Lower leg skin (tissue), 4 donors: Measurements from ENCODE around the gene COL24A1. TPM values are rescaled to one million over a fixed set of nuclear protein-coding genes. Genes with fewer than 3 reads are reported as not detected.

ENCODE experiments used
- DNase-seq, 2 donors: peaks; one replicate each; pipeline ENCODE4 v3.0.0-alpha.2; 2019; ENCODE audit warnings: low spot score in 2 of 2
- H3K4me3 ChIP-seq: fragments of 200-600 bp; sonication (generic); 2 replicates; pipeline ENCODE4 v1.5.1; 2017; ENCODE audit warnings: mild to moderate bottlenecking, low read depth; ENCODE audit not compliant: poor library complexity, severe bottlenecking
- POLR2A ChIP-seq, 2 donors: fragments of 450-650 bp; IDR thresholded peaks; one replicate each; pipeline ENCODE4 v1.6.1; 2016 to 2017; ENCODE audit warnings: antibody characterized with exemption in 2 of 2, mild to moderate bottlenecking in 1 of 2, moderate library complexity in 1 of 2
- WGBS, 2 donors: methylation state at CpG; one replicate each; pipeline ENCODE4 v1.1.5; 2018; 5-methylcytosine and 5-hydroxymethylcytosine counted together
- intact Hi-C: fragments of 100-400 bp; cut with DNase I; formaldehyde crosslinking; loops from one replicate; pipeline ENCODE4 v1.15.0; 2023; ENCODE audit warnings: low total_unique reads
- total RNA-seq, 4 donors: library from RNA; depleted of rRNA; stranded (reverse); fragments of >200 nt; gene quantifications; one replicate each; pipeline ENCODE4 v1.1.0, GENCODE V29; 2016
- TF ChIP-seq, protein P1 (sequence below), 3 donors: fragments of 450-650 bp; IDR thresholded peaks; one replicate each; pipeline ENCODE4 v1.5.1; 2016; ENCODE audit warnings: antibody characterized with exemption in 3 of 3, mild to moderate bottlenecking in 3 of 3, moderate library complexity in 2 of 3

COL24A1 gene
- total RNA-seq, 4 donors from 2014 or later: 0.17 to 1.3 (median 0.80) TPM

DNA sequence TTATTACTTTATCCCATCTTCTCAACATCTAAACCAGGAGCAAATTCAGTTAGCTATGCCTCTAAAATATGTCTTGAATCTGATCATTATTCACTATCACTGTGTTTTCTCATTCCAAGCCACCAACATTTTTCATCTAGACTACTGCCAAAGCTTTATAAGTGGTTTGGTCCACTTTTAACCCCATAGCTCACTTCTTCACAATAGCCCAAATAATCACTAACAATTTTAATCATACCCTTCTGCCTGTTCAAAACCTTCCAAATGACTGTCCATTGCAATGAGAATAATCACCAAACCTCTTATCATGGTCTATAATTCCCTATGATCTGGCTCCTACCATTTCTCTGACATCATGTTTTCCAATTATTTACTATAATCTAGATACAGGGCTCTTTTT, 298.6 kb downstream of the COL24A1 start:
- DNase-seq: no peak
- intact Hi-C loops: no loop called here
- TF ChIP-seq, protein P1, sequence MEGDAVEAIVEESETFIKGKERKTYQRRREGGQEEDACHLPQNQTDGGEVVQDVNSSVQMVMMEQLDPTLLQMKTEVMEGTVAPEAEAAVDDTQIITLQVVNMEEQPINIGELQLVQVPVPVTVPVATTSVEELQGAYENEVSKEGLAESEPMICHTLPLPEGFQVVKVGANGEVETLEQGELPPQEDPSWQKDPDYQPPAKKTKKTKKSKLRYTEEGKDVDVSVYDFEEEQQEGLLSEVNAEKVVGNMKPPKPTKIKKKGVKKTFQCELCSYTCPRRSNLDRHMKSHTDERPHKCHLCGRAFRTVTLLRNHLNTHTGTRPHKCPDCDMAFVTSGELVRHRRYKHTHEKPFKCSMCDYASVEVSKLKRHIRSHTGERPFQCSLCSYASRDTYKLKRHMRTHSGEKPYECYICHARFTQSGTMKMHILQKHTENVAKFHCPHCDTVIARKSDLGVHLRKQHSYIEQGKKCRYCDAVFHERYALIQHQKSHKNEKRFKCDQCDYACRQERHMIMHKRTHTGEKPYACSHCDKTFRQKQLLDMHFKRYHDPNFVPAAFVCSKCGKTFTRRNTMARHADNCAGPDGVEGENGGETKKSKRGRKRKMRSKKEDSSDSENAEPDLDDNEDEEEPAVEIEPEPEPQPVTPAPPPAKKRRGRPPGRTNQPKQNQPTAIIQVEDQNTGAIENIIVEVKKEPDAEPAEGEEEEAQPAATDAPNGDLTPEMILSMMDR (IDR thresholded peaks at IDR 0.05): no peak
- no peak for TF ChIP-seq POLR2A (IDR thresholded peaks at IDR 0.05)
- H3K4me3 ChIP-seq: no peak overlapping the region

DNA sequence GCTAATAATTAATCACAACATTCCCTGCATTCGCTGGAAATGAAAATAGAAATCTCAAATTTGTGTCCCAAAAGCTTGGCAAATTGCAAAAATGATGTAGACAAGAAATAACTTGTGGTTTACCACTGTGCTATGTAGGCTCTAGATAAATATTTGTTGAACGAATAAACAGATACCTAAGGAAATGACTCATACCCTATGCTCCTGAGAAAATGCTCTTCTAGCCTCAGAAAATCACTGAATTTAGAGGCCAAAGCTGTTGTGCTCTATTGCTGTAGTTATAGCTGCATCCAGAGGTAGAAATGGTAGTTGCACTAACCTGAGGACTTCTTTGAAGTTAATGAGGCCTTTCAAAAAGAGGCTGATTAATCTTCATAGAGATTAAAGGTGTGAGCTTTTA, 306.3 kb downstream of the COL24A1 start:
- intact Hi-C loops: no loop called here
- H3K4me3 ChIP-seq: no peak overlapping the region
- DNase-seq: no peak
- 20 to 32% methylated on average over 2 of the region's 2 CpGs for WGBS, 2 donors
- no peak for TF ChIP-seq POLR2A (IDR thresholded peaks at IDR 0.05)
- TF ChIP-seq, protein P1 (IDR thresholded peaks at IDR 0.05): no peak

DNA sequence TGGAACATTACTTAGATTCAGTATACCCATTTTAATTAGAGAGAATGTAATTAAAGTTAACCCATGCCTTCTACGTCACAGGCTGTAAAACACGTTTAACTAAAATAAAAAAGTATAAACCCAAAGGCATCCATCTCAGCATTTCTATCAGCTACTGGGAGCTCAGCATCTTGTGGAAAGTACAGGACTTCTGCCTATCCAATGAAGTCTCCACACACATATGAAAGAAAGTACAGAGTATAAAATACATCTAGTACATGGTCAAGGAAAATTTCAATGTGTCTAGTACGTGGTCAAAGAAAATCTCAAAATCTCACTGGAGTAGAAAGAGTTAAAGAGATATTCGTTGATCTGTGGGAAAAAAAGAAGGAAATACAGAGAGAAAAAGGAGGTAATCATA, 306.9 kb downstream of the COL24A1 start:
- H3K4me3 ChIP-seq: no peak overlapping the region
- TF ChIP-seq POLR2A (IDR thresholded peaks at IDR 0.05): no peak
- TF ChIP-seq, protein P1 (IDR thresholded peaks at IDR 0.05): no peak
- WGBS, 2 donors: 71 to 77% methylated on average over 4 of the region's 4 CpGs
- intact Hi-C loops: no loop called here
- DNase-seq: no peak

DNA sequence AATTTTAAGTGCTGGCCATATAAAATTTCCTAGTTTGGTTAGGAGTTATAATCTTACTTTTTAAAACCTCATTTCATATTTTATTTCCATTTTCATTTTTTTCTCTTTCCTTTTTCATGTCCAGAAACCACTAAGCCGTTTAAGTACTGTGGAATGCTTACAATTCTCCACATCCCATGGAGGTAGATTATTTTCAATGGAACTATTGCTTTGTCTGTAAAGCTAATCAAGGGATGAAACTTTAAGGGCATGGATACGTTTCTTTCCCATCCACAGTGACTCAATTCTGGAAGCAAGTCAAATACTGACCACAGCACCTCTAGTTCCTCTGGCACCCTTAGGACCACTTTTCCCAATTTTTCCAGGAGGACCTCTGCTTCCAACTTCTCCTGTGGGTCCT, 309.2 kb downstream of the COL24A1 start:
- no peak for DNase-seq
- TF ChIP-seq, protein P1 (IDR thresholded peaks at IDR 0.05): no peak
- no peak for TF ChIP-seq POLR2A (IDR thresholded peaks at IDR 0.05)
- H3K4me3 ChIP-seq: no peak overlapping the region
- intact Hi-C loops: no loop called here
- 69 to 75% methylated on average over 2 of the region's 2 CpGs for WGBS, 2 donors

DNA sequence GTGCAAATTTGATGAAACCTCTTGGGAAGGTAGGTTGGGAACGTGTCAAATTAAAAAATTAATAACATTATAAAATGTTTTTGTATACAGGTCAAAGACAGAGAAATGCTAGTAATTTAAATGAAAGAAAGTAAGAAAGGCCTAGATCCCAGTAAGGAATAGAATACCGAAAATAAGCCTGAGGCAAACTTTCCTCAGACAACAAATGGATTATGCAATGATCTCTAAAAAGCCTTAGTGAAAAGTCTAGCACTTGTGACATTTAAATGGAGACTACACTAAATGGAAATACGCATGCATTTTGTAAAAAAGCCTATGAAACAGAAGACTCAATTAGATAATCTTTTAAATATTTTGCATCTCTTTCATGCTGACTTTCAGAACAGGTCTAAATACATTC, 309.9 kb downstream of the COL24A1 start:
- DNase-seq: no peak
- intact Hi-C loops: no loop called here
- no peak overlapping the region for H3K4me3 ChIP-seq
- TF ChIP-seq POLR2A (IDR thresholded peaks at IDR 0.05): no peak
- TF ChIP-seq, protein P1 (IDR thresholded peaks at IDR 0.05): no peak
- WGBS, 2 donors: 50 to 60% methylated on average over 3 of the region's 3 CpGs

DNA sequence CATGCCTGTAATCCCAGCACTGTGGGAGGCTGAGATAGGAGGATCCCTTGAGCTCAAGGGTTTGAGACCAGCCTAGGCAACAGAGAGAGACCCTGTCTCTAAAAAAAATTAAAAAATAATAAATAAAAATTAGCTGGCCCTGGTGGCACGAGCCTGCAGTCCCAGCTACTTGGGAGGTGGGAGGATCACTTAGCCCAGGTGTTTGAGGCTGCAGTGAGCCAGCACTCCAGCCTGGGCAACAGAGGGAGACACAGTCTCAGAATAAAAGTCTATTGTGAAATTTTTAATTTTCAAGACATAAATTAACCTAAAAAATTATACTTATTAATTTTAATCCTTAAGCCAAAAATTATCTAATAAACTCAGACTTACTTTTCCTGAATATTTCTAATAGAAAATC, 317.1 kb downstream of the COL24A1 start:
- no peak for DNase-seq
- TF ChIP-seq, protein P1 (IDR thresholded peaks at IDR 0.05): no peak
- no peak for TF ChIP-seq POLR2A (IDR thresholded peaks at IDR 0.05)
- intact Hi-C loops: no loop called here
- H3K4me3 ChIP-seq: no peak overlapping the region
- WGBS, 2 donors: 43 to 65% methylated on average over 1 of the region's 1 CpG
